Measurements from ENCODE around the gene C22orf39. TPM values are rescaled to one million over a fixed set of nuclear protein-coding genes. Genes with fewer than 3 reads are reported as not detected.

The C22orf39 gene
- total RNA-seq, 1 experiment from 2014 or later = 19.3 TPM

GRCh38 chr22:19476023-19476422 lies 28.5 kb upstream of the C22orf39 start:
- no peak overlapping the region for H4K8ac ChIP-seq (replicated peaks; ENCODE audit: insufficient read length, low read depth, low read length)
- peaks cover 22 to 41% (median 33%) of the 10 kb centered on the region in 3 experiments for H3K36me3 Mint-ChIP-seq (ENCODE audit: insufficient read depth in 1 of 3, low read depth in 3 of 3)
- TF ChIP-seq, protein P1, sequence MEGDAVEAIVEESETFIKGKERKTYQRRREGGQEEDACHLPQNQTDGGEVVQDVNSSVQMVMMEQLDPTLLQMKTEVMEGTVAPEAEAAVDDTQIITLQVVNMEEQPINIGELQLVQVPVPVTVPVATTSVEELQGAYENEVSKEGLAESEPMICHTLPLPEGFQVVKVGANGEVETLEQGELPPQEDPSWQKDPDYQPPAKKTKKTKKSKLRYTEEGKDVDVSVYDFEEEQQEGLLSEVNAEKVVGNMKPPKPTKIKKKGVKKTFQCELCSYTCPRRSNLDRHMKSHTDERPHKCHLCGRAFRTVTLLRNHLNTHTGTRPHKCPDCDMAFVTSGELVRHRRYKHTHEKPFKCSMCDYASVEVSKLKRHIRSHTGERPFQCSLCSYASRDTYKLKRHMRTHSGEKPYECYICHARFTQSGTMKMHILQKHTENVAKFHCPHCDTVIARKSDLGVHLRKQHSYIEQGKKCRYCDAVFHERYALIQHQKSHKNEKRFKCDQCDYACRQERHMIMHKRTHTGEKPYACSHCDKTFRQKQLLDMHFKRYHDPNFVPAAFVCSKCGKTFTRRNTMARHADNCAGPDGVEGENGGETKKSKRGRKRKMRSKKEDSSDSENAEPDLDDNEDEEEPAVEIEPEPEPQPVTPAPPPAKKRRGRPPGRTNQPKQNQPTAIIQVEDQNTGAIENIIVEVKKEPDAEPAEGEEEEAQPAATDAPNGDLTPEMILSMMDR (conservative IDR thresholded peaks at IDR 0.05) = no peak
- H4K20me1 ChIP-seq (ENCODE audit: control insufficient read depth, insufficient read depth, insufficient read length) = no peaks in the 10 kb centered on the region
- H2BK120ac ChIP-seq (ENCODE audit: low read depth, low read length, poor library complexity, severe bottlenecking) = no peak overlapping the region
- H3K79me1 ChIP-seq (ENCODE audit: insufficient read depth, low read depth, low read length, poor library complexity, severe bottlenecking) = peaks cover 3% of the 10 kb centered on the region
- no peak overlapping the region for H3K4me2 ChIP-seq (ENCODE audit: insufficient read depth, insufficient read length, low read length)
- no peak overlapping the region for H2AK5ac ChIP-seq (ENCODE audit: insufficient read length, low read length)
- H3K9ac ChIP-seq (ENCODE audit: extremely low read depth, insufficient read length, low read length) = no peak overlapping the region
- no peak overlapping the region for H2BK5ac ChIP-seq (ENCODE audit: insufficient read length, low read length)
- no peaks in the 10 kb centered on the region for H3K9me3 Mint-ChIP-seq
- H3K27ac ChIP-seq (ENCODE audit: insufficient read length, low read depth, low read length) = no peak overlapping the region
- no peak overlapping the region for H2BK12ac ChIP-seq (ENCODE audit: insufficient read length, low read depth, low read length)
- H3K4me1 ChIP-seq (ENCODE audit: insufficient read depth, low read length) = peaks cover 3% of the 10 kb centered on the region
- H4K91ac ChIP-seq (ENCODE audit: insufficient read length, low read depth, low read length) = no peak overlapping the region
- H3K4me1 Mint-ChIP-seq = peaks cover 20% of the 10 kb centered on the region in 2 experiments
- H2AFZ ChIP-seq (ENCODE audit: low read length) = no peak overlapping the region
- peaks cover 20% of the 10 kb centered on the region; the same call in 1 of the 2 replicates for H3K79me2 ChIP-seq (ENCODE audit: insufficient read depth, low read length)
- no peak overlapping the region for H3K4me3 Mint-ChIP-seq
- WGBS (ENCODE audit: extremely low coverage, insufficient read length, low lambda C conversion rate) = no CpG with 5 or more reads among the region's 3 CpGs
- H3K14ac ChIP-seq (ENCODE audit: insufficient read depth, low read length) = no peak overlapping the region
- H4K5ac ChIP-seq (ENCODE audit: insufficient read length, low read depth, low read length) = no peak overlapping the region
- H3K23me2 ChIP-seq (ENCODE audit: insufficient read length, low read depth, low read length, poor library complexity, severe bottlenecking) = peaks cover 13% of the 10 kb centered on the region
- no peaks in the 10 kb centered on the region for H3K27me3 ChIP-seq (ENCODE audit: insufficient read depth, low read length)
- H2BK20ac ChIP-seq (ENCODE audit: low read depth, low read length, poor library complexity, severe bottlenecking) = no peak overlapping the region
- H3T11ph ChIP-seq (ENCODE audit: low read length) = no peak overlapping the region
- peak overlapping the region in 1 of 3 experiments; percentile 63; a peak in 1 of 7 replicates for H3K27ac Mint-ChIP-seq
- H2BK15ac ChIP-seq (ENCODE audit: low read depth, low read length) = no peak overlapping the region
- H3K56ac ChIP-seq (ENCODE audit: insufficient read length, low read depth, low read length) = no peak overlapping the region
- no peaks in the 10 kb centered on the region for H3K9me3 ChIP-seq (ENCODE audit: control insufficient read depth, low read depth, low read length)
- H3K4ac ChIP-seq (ENCODE audit: low read depth, low read length) = no peak overlapping the region
- DNase-seq = no peak
- no peak overlapping the region for H3K23ac ChIP-seq (ENCODE audit: insufficient read length, low read depth, low read length)
- no peaks in the 10 kb centered on the region; the same call in 1 of the 2 replicates for H3K27me3 Mint-ChIP-seq (ENCODE audit: low read depth)
- H3K18ac ChIP-seq (ENCODE audit: insufficient read length, low read depth, low read length) = no peak overlapping the region

All from H9 (cell line).